ENCODE results near the gene COPS3.
"Not testable (repeated sequence)": the region's sequence is repeated elsewhere in the genome, so short reads cannot be mapped to it uniquely, and the experiment has no call there.

Gene COPS3

DNA sequence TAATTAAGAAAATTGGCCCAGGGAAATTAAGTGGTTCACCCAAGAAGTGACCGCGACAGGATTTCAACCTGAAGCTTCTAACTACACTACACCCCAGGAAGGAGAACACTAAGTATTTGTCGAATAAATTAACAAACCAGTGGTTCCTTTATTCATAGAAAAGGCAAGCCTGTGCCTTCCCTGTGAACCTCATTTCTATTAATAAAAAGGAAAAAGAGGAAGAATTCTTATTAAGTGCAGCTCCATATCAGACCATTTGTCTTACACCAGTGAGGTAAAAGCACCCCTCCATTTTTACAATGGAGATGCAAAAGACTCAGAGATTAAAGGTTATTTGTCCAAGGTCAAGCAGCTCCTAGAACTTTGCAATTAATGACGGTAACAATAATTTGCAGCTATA is 1.7 kb downstream of the COPS3 start:
- no peak overlapping the region for H3K27ac ChIP-seq
- H3K36me3 ChIP-seq (ENCODE audit: control insufficient read depth, insufficient read depth, low read length), result no peaks in the 10 kb centered on the region
- peaks cover 34% of the 10 kb centered on the region for H3K79me2 ChIP-seq
- TF ChIP-seq CTCF (IDR thresholded peaks at IDR 0.05), result no peak
- H2AFZ ChIP-seq, result no peak overlapping the region
- no peak overlapping the region for H3K4me3 ChIP-seq (ENCODE audit: low read depth, low read length)
- peak overlapping the region; percentile 80 for H3K4me2 ChIP-seq (ENCODE audit: low read length)
- H3K4me1 ChIP-seq, result peaks cover 10% of the 10 kb centered on the region
- H3K27me3 ChIP-seq (ENCODE audit: control insufficient read depth, insufficient read depth, low read length), result no peaks in the 10 kb centered on the region
- no peak overlapping the region for H3K9ac ChIP-seq
- H3K9me3 ChIP-seq (ENCODE audit: control insufficient read depth, low read length), result no peaks in the 10 kb centered on the region

GRCh38 chr17:17277431-17277830 is 3.6 kb downstream of the COPS3 start:
- not testable (repeated sequence) for H3K36me3 ChIP-seq (ENCODE audit: control insufficient read depth, insufficient read depth, low read length); H3K27me3 ChIP-seq (ENCODE audit: control insufficient read depth, insufficient read depth, low read length); H3K9me3 ChIP-seq (ENCODE audit: control insufficient read depth, low read length); H3K27ac ChIP-seq; H3K4me2 ChIP-seq (ENCODE audit: low read length); H3K4me3 ChIP-seq (ENCODE audit: low read depth, low read length); H3K9ac ChIP-seq; H2AFZ ChIP-seq
- Histone ChIP-seq H3K4me1 (peaks cover 10% of the 10 kb centered on the region), H3K79me2 (peaks cover 34% of the 10 kb centered on the region)

- Histone ChIP-seq H3K9me3 (ENCODE audit: control insufficient read depth, low read length) (no peaks in the 10 kb centered on the region), H2AFZ (no peak overlapping the region), H3K9ac (no peak overlapping the region), H3K4me1 (peaks cover 6% of the 10 kb centered on the region), H3K36me3 (ENCODE audit: control insufficient read depth, insufficient read depth, low read length) (no peaks in the 10 kb centered on the region), H3K4me2 (ENCODE audit: low read length) (no peak overlapping the region), H3K27ac (no peak overlapping the region), H3K4me3 (ENCODE audit: low read depth, low read length) (no peak overlapping the region), H3K27me3 (ENCODE audit: control insufficient read depth, insufficient read depth, low read length) (no peaks in the 10 kb centered on the region), H3K79me2 (peaks cover 41% of the 10 kb centered on the region)
- TF ChIP-seq CTCF (IDR thresholded peaks at IDR 0.05), result no peak
Observed at GRCh38 chr17:17275971-17276370, 5.1 kb downstream of the COPS3 start.

DNA sequence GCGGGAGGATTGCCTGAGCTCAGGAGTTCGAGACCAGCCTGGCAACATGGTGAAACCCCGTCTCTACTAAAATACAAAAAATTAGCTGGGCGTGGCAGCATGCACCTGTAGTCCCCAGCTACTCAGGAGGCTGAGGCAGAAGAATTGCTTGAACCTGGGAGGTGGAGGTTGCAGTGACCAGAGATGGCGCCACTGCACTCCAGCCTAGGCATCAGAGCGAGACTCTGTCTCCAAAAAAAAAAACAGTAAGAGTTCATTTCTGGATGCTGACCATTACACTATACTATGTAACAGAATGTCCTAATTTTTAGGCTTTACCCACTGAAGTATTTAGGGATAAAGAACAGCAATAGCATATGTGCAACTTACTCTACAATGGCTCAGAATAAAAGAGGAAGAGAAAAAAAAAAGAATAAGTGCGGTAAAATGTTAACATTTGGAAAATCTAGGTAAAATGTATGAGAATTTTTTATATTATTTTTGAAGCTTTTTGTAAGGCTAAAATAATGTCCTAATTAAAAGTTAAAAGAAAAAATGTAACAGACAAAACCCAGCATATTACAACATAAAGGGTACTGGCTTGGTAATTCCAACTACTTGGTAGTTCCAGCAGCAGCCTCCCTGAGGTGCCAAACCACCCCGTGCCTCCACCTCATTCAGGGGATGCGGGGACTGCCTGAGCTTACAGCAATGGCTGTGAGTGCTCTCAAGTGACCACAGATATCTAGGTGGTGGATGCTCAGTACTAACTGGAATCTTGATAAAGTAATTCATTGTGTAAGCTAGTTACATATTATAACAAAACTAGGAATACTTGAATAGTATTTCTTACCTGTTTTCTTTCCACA is 10.9 kb downstream of the COPS3 start:
- no peak overlapping the region for H2AFZ ChIP-seq

DNA sequence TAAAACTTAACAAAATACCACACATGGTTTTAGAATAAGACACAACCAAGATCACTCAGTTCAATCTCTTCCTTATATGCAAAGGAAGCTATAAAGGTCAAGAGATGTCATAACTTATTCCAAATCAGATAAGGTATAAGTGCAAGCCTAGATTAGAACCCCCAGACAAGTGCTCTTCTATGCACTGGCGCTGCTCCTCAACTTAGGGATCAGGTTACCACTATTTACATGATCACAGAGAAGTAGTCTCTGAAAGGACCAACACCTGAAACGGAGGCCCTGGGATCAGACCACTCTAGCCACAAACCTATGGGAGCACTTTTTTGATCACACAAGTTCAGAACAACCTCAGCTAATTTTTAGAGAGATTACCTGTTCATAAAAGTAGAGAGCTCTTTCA is 16.6 kb downstream of the COPS3 start:
- H3K27ac ChIP-seq, result no peak overlapping the region
- H3K4me2 ChIP-seq (ENCODE audit: low read length), result no peak overlapping the region
- H2AFZ ChIP-seq, result no peak overlapping the region
- no peak overlapping the region for H3K9ac ChIP-seq
- H3K36me3 ChIP-seq (ENCODE audit: control insufficient read depth, insufficient read depth, low read length), result no peaks in the 10 kb centered on the region
- no peak for TF ChIP-seq CTCF (IDR thresholded peaks at IDR 0.05)
- H3K27me3 ChIP-seq (ENCODE audit: control insufficient read depth, insufficient read depth, low read length), result no peaks in the 10 kb centered on the region
- peaks cover 5% of the 10 kb centered on the region for H3K79me2 ChIP-seq
- peaks cover 4% of the 10 kb centered on the region for H3K4me1 ChIP-seq
- no peaks in the 10 kb centered on the region for H3K9me3 ChIP-seq (ENCODE audit: control insufficient read depth, low read length)
- no peak overlapping the region for H3K4me3 ChIP-seq (ENCODE audit: low read depth, low read length)

More for the DNA sequence above, 10.9 kb downstream of the COPS3 start:
- peaks cover 14% of the 10 kb centered on the region for H3K79me2 ChIP-seq
- no peak for TF ChIP-seq CTCF (IDR thresholded peaks at IDR 0.05)
- no peaks in the 10 kb centered on the region for H3K9me3 ChIP-seq (ENCODE audit: control insufficient read depth, low read length)
- no peak overlapping the region for H3K4me2 ChIP-seq (ENCODE audit: low read length)
- no peaks in the 10 kb centered on the region for H3K27me3 ChIP-seq (ENCODE audit: control insufficient read depth, insufficient read depth, low read length)
- no peak overlapping the region for H3K4me3 ChIP-seq (ENCODE audit: low read depth, low read length)
- H3K36me3 ChIP-seq (ENCODE audit: control insufficient read depth, insufficient read depth, low read length), result no peaks in the 10 kb centered on the region
- H3K9ac ChIP-seq, result no peak overlapping the region
- H3K4me1 ChIP-seq, result no peaks in the 10 kb centered on the region
- H3K27ac ChIP-seq, result no peak overlapping the region
